Stimulated activated CD4-positive, alpha-beta T cell treated with anti-CD3 and anti-CD28 coated beads, Interleukin-4, amount 100 ng/mL, for 1 hour (primary cell): Measurements from ENCODE around the gene UBE2H.

Experiments used
- DNase-seq: peaks from one replicate; pipeline ENCODE4 v3.0.0-alpha.2; 2020

The UBE2H gene

GRCh38 chr7:129950191-129950932 is 2.4 kb downstream of the UBE2H start:
- DNase-seq = no peak

GRCh38 chr7:129949292-129950133 is 3.2 kb downstream of the UBE2H start:
- no peak for DNase-seq

GRCh38 chr7:129948877-129949291 is 3.9 kb downstream of the UBE2H start:
- DNase-seq = peak; percentile 62

DNA sequence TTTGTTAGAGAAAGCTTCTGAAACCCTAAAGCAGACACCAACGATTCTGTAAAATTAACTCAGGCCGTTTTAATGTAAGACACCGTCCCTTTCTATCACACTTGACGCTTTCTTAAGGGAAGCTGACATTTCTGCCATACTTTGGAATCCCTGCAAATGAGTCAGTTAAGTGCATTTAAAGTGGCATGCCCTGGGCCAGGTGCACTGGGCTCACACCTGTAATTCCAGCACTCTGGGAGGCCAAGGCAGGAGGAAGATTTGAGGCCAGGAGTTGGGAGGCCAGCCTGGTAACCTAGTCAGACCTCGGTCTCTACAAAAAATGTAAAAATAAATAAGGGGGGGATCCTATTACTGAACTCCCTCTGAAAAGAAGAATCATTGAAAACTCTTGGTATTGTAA is 4.4 kb downstream of the UBE2H start:
- no peak for DNase-seq

- DNase-seq = no peak
Measured at GRCh38 chr7:129947701-129948100, 5.1 kb downstream of the UBE2H start.

GRCh38 chr7:129947049-129947448 is 5.7 kb downstream of the UBE2H start:
- DNase-seq = no peak

DNA sequence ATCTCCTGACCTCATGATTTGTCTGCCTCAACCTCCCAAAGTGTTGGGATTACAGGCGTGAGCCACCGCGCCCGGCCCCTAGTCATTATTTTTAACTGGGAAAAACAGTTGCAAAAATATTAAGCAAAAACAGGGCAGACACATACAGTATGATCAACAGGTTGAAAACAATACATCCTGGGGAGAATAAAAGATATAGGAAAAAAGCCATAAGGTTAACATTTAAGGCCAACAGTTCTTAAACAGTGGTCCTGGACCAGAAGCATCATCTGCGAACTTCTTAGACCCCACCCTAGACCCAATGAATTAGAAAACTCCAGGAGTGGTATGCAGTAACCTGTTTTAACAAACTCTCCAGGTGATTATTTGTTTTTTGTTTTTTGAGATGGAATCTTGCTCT is 6.5 kb downstream of the UBE2H start:
- no peak for DNase-seq

DNA sequence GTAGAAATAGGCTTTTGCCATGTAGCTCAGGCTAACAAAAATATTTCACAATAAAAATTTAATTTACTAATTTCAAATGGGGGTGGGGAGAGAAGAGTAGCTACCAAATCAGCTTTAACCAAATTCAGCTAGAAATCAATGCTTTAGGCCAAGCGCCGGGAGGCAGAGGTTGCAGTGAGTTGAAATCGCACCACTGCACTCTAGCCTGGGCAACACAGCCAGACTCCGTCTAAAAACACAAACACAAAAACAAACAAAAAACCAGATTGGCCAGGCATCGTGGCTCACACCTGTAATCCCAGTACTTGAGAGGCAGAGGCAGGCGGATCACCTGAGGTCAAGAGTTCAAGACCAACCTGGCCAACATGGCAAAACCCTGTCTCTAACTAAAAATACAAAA is 9.4 kb downstream of the UBE2H start:
- DNase-seq = no peak

DNA sequence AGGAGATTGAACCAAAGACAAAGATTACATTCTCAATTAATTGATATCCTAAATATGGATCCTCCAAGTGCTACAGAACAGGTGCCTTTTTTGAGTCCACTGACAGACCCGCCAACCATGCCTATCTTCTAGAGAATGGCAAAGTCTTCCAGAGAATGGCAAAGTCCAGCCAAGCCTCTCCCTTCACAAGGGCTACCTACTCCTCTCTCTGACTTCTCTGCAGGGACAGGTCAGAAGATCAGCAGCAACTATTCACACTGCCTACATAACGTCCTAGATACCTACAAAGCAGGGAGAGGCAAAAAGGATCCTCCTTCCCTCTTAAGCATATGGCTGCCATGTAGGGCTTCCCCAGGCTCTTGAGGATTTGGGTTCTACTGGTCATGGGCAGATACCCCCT is 12.4 kb downstream of the UBE2H start:
- DNase-seq = no peak

- no peak for DNase-seq
Measured at GRCh38 chr7:129939881-129940280, 12.9 kb downstream of the UBE2H start.

GRCh38 chr7:129933627-129934026 is 19.1 kb downstream of the UBE2H start:
- DNase-seq = no peak

DNA sequence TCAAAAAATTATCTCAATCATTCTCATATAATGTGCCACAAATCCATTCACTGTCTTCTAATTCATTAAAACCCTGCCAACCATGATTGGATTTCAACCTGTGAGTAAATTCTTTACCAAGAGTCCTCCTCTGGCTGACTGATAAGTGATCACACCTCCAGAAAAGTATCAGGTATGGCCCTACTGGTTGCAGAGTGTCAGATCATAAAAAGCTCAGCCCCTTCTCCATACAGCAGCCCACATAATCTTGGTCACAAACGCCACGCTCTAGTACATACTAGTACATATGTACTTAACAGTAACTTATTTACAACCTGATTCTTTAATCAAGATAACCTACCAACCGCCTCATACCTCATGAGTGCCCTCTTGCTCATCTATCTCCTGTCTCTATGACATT is 26.1 kb downstream of the UBE2H start:
- DNase-seq = no peak

- no peak for DNase-seq
Measured at GRCh38 chr7:129925416-129926002, 27.3 kb downstream of the UBE2H start.

GRCh38 chr7:129924602-129925001 is 28.2 kb downstream of the UBE2H start:
- no peak for DNase-seq

DNA sequence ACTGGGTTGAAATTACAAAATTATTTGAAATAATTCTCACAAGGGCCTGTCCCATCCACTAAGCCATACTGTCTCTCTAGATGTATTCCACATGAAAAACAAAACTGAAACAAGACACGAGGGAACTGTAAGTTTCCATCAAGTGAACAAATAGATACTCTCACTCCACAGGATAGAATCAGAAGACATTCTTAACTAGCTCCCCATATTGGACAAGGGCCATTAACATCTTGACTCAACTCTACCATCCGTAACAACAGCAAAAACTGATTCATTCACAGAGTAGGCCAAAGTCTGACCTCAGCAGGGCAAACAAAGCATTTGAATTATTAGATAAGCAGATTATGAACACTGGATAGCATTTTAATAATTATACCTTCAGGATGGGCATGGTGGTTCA is 29.1 kb downstream of the UBE2H start:
- DNase-seq = no peak

- DNase-seq = no peak
Measured at GRCh38 chr7:129919492-129919891, 33.3 kb downstream of the UBE2H start.

DNA sequence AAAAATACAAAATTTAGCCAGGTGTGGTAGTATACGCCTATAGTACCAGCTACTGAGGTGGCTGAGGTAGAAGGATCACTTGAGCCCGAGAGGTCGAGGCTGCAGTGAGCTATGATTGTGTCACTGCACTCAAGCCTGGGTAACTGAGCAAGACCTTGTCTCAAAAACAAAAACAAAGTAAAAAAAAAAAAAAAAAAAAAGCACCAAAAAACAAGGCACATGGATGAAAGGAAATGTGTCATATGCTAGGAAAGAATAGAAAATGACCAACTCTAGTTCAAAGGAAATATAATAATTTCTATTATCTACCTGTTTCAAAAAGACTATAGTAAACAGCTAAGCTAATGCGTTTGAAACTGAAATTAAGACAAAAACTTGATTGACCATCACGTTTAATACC is 33.8 kb downstream of the UBE2H start:
- DNase-seq = no peak

DNA sequence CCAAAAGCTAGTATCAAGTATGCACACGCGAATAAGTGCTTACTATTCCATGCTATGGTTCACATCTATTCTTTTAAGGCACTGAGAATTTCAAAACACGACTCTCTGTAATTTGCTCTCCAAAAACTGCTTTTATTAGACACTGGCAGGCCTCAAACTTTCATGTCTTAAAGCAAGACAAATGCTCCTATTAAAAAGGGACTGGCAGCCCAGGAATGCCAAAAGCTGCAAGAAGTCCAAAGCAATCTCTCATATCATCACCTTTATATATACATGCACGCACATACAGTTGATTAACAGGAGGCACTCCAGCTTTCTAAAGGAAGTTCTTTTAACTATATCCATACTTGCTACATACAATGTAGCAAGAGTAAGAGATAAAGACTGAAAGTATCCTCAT is 34.8 kb downstream of the UBE2H start:
- DNase-seq = no peak

DNA sequence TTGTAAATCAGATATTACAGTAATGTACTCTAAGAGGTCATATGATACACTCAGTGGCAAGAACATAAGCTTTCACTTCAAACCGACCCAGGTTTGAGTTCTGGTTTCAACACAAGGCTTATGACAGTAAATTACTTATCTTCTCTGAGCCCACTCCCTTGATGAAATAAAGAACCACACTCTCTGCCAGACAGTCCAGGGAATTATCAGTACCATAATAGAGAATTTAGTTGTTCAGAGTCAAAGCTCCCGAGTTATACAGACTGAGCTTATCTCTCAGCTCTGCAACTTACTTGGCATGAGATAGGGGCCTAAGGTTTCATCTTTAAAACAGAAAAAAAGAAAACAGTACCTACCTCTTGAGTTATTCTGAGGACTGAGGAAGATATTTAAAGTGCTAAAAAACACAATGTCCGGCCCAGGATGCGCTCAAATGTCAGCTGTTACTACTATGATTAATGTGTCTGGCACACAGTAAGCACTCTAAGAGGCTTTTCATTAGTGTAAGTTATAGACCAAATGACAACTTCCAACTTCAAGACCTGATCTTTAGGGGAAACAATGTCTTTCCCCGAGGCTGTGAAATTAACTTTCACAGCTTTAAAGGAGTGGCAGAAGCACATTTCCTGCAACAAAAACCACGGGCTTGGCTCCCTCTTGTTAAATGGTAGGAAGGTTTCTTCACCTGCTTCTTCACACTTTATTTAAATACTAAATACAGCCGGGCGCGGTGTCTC is 38.1 kb downstream of the UBE2H start:
- DNase-seq = no peak

GRCh38 chr7:129913428-129913827 is 39.3 kb downstream of the UBE2H start:
- no peak for DNase-seq

DNA sequence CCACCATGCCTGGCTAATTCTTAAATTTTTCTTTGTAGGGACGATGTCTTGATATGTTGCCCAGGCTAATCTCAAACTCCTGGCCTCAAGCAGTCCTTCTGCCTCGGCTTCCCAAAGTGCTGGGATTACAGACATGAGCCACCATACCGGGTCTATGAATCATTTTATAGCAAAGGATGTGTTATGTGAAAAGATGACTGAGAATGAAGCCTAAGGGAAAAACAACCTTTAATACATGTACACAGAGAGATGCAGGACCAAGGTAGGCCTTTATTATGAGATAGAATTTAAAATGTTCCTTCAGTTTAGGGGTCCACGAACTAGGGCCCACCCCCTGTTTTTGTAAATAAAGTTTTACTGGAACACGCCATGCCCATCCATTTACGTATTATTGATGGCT is 41.0 kb downstream of the UBE2H start:
- DNase-seq = no peak

DNA sequence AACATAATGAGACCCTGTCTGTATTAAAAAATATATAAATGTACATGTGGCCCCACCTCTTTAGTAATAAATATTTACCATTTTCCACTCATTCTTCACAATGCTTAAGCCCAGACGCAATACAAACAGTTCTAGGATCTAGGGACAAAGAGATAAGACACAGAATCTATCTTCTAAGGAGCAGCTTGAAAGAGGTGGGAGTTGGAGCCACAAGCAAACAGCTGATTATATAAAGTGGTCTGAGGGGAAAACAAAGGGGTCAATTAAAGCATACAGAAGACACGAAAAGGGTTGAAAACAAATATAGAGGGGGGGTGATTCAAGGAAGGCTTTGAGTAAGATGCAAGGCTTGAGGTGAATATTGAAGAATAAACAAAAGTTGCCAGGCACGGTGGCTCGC is 43.1 kb downstream of the UBE2H start:
- DNase-seq = no peak

GRCh38 chr7:129908181-129908580 is 44.6 kb downstream of the UBE2H start:
- no peak for DNase-seq
